GM12801 (cell line): ENCODE measurements around the gene FZD4.

ENCODE experiments used
- TF ChIP-seq, protein P1 (sequence below): IDR thresholded peaks from one replicate; pipeline ENCODE4 v1.5.1; 2011; ENCODE audit warnings: control low read depth; ENCODE audit not compliant: insufficient read length; ENCODE audit errors: extremely low read depth

The FZD4 gene

DNA sequence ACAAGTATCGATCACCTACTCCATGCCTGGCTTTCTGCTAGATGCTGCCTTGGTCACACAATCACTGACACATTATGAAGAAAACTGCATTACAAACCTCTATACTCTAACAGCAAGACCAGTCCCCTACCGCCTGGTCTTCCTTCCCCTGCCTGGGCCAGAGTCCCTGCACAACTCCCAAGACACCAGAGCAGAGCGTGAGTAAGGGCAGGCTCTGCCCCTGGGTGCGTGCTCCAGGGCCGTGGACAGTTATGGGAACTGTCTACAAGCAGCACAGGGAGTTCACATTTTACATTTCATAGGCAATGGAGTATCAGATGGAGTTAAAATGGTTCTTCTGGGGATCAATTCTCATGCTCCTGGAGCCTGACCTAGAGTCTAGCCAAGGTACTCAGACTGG lies 6.5 kb downstream of the FZD4 start:
- TF ChIP-seq, protein P1, sequence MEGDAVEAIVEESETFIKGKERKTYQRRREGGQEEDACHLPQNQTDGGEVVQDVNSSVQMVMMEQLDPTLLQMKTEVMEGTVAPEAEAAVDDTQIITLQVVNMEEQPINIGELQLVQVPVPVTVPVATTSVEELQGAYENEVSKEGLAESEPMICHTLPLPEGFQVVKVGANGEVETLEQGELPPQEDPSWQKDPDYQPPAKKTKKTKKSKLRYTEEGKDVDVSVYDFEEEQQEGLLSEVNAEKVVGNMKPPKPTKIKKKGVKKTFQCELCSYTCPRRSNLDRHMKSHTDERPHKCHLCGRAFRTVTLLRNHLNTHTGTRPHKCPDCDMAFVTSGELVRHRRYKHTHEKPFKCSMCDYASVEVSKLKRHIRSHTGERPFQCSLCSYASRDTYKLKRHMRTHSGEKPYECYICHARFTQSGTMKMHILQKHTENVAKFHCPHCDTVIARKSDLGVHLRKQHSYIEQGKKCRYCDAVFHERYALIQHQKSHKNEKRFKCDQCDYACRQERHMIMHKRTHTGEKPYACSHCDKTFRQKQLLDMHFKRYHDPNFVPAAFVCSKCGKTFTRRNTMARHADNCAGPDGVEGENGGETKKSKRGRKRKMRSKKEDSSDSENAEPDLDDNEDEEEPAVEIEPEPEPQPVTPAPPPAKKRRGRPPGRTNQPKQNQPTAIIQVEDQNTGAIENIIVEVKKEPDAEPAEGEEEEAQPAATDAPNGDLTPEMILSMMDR: no peak

DNA sequence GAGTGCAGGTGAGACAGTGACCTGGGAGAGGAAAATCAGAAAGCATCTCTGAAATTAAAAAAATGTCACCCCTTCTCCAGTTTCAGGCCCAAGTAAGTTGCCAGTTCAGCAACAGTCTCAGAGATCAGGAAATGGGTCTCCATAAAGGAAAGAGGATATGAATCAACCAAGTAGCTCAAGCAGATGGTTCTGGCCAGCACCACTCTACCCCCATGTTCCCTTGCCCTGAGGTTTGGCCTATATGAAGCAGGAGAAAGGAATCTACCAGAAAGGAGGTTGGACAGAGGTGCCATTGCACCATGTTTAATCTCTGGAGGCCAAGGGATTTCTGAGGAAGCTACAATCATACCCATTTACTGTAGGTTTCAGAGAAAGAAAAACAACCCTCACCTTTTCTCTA lies 7.7 kb downstream of the FZD4 start:
- TF ChIP-seq, protein P1: no peak

DNA sequence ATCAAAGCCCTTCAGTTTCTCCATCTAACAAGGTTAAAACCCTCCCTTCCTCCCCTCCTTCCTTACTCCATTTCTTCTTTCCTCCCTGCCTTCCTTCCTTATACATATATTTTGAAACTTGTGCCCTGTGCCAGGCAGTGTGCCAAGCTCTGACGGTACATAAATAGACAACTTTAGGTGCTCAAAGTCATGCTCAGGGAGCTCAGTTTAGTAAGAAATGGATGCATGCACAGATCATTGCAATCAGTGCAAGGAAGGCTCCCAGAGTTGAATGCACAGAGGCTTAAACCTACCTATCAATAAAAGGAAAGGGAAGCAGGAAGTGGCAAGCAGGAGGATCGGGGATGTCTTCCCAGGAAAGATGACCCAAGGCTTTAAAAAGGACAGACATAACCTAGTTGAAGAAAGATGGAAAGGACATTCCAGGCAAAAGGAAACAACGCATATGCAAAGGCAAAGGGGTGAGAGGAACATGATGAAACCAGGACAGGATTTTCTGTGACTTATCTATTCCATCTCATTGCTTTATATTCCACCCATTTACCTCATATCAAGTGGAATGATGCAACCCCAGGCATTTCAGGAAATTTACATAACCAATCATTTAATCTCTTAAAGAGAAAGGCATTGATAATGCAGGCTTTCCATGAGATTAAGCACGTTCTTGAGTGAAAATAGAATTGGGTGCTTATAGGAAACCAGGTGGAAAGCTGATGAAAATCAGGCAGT lies 13.2 kb downstream of the FZD4 start:
- TF ChIP-seq, protein P1: no peak

DNA sequence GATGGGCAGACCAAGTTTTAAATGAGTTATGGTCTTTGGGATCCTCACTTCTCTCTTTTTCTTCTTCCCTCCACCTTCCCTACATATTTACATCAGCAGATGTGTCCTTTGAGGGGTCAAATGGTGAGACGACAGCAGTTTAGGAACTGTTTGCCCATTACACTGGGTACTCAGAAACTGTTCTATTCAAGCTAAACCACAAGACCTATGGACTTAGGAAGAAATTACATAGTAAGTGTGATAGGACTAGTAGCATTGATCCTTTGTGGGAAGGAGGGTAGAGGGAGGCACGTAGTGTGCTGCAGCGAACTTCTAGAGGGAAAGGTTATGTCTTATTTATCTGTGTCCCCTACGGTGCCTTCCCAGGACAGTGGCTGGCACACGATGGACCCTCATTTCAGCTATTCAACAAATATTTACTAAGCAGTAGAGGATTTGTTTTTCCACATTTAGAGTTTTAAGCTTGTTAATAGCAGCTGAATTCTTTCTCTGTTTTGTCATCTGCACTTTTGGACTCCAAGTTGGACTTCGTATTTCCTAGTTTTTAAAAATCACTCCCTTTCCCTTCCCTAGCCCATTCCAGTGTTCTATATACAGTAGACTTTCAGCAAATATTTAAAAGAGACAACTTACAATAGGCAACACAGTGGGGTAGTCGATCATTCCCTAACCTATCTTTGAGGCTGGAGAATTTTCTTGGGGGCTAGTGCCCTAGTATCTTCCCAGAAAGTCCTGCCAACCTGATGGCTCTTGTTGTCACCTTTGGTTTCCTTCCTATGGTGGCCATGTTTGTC lies 13.9 kb downstream of the FZD4 start:
- TF ChIP-seq, protein P1: no peak

DNA sequence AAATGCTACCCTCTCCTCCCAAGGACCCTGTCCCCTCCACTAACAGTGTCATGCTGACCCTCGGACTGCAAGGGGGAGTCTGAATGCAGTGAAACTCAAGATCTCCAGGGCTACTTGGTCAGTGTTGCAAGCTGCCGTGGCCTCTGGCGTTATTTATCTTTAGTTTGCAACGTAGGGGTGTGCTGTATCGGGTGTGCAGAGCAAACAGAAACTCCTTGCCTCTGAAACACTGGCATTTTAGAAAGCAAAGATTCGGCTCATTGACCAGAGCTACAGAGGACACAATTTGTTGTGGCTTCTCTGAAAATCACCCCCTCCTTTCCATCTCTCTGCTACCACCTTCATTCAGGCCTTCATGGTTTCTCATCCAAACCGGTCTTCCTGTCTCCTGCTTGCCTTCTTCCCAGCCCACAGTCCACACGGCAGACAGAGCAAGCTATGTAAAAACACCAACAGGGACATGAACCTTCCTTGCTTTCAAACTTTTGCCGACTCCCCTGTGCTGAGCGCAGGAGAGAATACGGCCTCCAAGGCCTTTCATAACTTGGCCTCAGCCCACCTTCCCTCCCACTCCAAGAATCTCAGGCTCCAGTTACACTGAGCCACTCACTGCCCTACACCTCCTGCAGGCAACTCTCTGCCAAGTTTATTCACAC lies 14.9 kb downstream of the FZD4 start:
- TF ChIP-seq, protein P1: no peak

DNA sequence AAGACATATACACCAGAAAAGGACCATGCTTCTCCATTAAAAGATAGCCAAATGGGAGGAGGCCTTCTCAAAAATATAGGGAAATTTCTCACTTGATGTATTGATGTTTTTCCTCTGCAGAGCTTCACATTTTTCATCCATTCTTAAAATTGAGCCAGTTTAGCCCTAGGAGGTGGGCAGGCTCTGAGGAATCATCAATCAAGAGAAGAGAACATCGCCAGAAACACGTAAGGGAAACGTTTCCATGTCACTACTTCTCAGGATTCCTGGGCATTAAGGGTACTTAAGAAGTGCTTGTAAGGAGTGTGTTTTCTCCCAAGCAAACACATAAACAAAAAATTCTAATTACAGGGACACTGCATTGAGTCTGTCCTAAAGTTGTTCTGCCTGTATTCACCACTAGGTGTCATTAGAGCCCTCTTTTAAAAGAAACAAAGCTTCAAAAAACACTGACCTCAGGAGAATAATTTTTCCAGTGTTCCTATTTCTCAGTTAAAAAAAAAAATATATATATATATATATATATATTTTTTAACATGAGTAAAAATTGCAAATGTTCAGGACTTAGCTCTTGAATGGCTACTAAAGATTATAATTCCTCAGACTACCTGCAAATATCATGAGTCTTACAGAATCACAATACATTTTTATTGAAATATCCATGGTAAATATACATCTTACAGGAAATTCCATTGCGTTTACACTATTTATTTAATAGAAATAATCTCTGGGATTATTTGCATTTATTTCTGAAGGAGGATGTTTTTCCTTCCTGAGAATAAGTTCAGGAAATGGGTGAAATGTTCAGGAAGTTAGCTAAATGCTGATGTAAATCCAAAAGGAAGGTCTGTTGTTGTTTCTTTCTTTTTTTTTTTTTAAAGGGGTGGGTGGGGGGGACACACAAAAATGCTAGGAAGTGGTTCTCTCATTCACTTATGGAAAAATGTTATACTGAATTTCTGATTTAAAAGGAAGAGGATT lies 16.0 kb downstream of the FZD4 start:
- TF ChIP-seq, protein P1: no peak
